ENCODE data around the gene SLC10A2.

The SLC10A2 gene

GRCh38 chr13:103044056-103044455 lies 22.2 kb downstream of the SLC10A2 start:
- DNase-seq = no peak

- no peak for DNase-seq
Measured at GRCh38 chr13:103040006-103040405, 26.2 kb downstream of the SLC10A2 start.

GRCh38 chr13:103039183-103039582 lies 27.0 kb downstream of the SLC10A2 start:
- no peak for DNase-seq

GRCh38 chr13:103036268-103036667 lies 29.9 kb downstream of the SLC10A2 start:
- DNase-seq = no peak

- DNase-seq = no peak
Measured at GRCh38 chr13:103033999-103034398, 32.2 kb downstream of the SLC10A2 start.

GRCh38 chr13:103031332-103031873 lies 34.8 kb downstream of the SLC10A2 start:
- no peak for DNase-seq

GRCh38 chr13:103030776-103031175 lies 35.4 kb downstream of the SLC10A2 start:
- no peak for DNase-seq

GRCh38 chr13:103029798-103030197 lies 36.4 kb downstream of the SLC10A2 start:
- no peak for DNase-seq

GRCh38 chr13:103022336-103022735 lies 43.9 kb downstream of the SLC10A2 start:
- DNase-seq = no peak

- DNase-seq = no peak
Measured at GRCh38 chr13:103018556-103018955, 47.7 kb downstream of the SLC10A2 start.

GRCh38 chr13:103012646-103013045 lies 53.6 kb downstream of the SLC10A2 start:
- no peak for DNase-seq

- no peak for DNase-seq
Measured at GRCh38 chr13:103009051-103009840, 57.0 kb downstream of the SLC10A2 start.

- no peak for DNase-seq
Measured at GRCh38 chr13:103007427-103007762, 58.8 kb downstream of the SLC10A2 start.

- no peak for DNase-seq
Measured at GRCh38 chr13:103006641-103007426, 59.4 kb downstream of the SLC10A2 start.

GRCh38 chr13:103004661-103005345 lies 61.4 kb downstream of the SLC10A2 start:
- DNase-seq = no peak

- DNase-seq = no peak
Measured at GRCh38 chr13:103003631-103004030, 62.6 kb downstream of the SLC10A2 start.

GRCh38 chr13:103002279-103002678 lies 63.9 kb downstream of the SLC10A2 start:
- no peak for DNase-seq

GRCh38 chr13:103000157-103000556 lies 66.1 kb downstream of the SLC10A2 start:
- no peak for DNase-seq

GRCh38 chr13:102999499-102999898 lies 66.7 kb downstream of the SLC10A2 start:
- no peak for DNase-seq

Measured in DMS53 (cell line).